ENCODE data around the gene PCDHGA2. TPM values are rescaled to one million over a fixed set of nuclear protein-coding genes. Genes with fewer than 3 reads are reported as not detected.
A peak's percentile ranks its signal among the peaks of the same experiment; 100 is the strongest.

The PCDHGA2 gene
- total and polyA plus RNA-seq, 9 of the 15 experiments (the other 6 are each of a cell fraction or from before 2014, with no cell fraction given), result 0.07 to 0.27 (median 0.15) TPM; not detected in 2

GRCh38 chr5:141320225-141321169, 18.1 kb upstream of the PCDHGA2 start, which contains the start of gene TAF7 (continued):
- TF ChIP-seq ZNF655 (CRISPR knock-in tag; IDR thresholded peaks at IDR 0.05) (no peak), ZNF449 (CRISPR knock-in tag; IDR thresholded peaks at IDR 0.05) (no peak), KDM4B (IDR thresholded peaks at IDR 0.05; ENCODE audit: borderline replicate concordance in 2 of 2, low read depth in 1 of 2) (peak in 1 of 2 experiments; percentile 62; a peak in 1 of 4 replicates), ZSCAN32 (CRISPR knock-in tag; IDR thresholded peaks at IDR 0.05) (no peak), SP2 (IDR thresholded peaks at IDR 0.05; ENCODE audit: extremely low read depth, low read depth, low read length, poor library complexity, severe bottlenecking) (peak; percentile 34), CREB3 (tag; conservative IDR thresholded peaks at IDR 0.05; ENCODE audit: low read depth) (no peak), ZNF77 (CRISPR knock-in tag; IDR thresholded peaks at IDR 0.05) (no peak), ZNF518B (CRISPR knock-in tag; IDR thresholded peaks at IDR 0.05) (no peak), NCOR1 (IDR thresholded peaks at IDR 0.05) (no peak), FOXP4 (CRISPR knock-in tag; IDR thresholded peaks at IDR 0.05; ENCODE audit: borderline replicate concordance) (no peak), PHF20 (IDR thresholded peaks at IDR 0.05; ENCODE audit: partially characterized antibody) (peak; percentile 71), SAFB (IDR thresholded peaks at IDR 0.05; ENCODE audit: borderline replicate concordance, low read depth, low read length) (no peak), ZNF589 (CRISPR knock-in tag; IDR thresholded peaks at IDR 0.05; ENCODE audit: low read depth) (peak; percentile 76), BRD4 (IDR thresholded peaks at IDR 0.05) (peak; percentile 95)
- TF ChIP-seq, protein P1, sequence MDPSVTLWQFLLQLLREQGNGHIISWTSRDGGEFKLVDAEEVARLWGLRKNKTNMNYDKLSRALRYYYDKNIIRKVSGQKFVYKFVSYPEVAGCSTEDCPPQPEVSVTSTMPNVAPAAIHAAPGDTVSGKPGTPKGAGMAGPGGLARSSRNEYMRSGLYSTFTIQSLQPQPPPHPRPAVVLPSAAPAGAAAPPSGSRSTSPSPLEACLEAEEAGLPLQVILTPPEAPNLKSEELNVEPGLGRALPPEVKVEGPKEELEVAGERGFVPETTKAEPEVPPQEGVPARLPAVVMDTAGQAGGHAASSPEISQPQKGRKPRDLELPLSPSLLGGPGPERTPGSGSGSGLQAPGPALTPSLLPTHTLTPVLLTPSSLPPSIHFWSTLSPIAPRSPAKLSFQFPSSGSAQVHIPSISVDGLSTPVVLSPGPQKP (CRISPR knock-in tag; IDR thresholded peaks at IDR 0.05), result no peak
